HG03196 (cell line): ENCODE data around the gene PADI6.

Experiments
- ATAC-seq: cut with Tn5 transposase; IDR thresholded peaks from one replicate; pipeline ENCODE4 v1.9.1; 2021; ENCODE audit not compliant: unreplicated experiment

PADI6 gene

DNA sequence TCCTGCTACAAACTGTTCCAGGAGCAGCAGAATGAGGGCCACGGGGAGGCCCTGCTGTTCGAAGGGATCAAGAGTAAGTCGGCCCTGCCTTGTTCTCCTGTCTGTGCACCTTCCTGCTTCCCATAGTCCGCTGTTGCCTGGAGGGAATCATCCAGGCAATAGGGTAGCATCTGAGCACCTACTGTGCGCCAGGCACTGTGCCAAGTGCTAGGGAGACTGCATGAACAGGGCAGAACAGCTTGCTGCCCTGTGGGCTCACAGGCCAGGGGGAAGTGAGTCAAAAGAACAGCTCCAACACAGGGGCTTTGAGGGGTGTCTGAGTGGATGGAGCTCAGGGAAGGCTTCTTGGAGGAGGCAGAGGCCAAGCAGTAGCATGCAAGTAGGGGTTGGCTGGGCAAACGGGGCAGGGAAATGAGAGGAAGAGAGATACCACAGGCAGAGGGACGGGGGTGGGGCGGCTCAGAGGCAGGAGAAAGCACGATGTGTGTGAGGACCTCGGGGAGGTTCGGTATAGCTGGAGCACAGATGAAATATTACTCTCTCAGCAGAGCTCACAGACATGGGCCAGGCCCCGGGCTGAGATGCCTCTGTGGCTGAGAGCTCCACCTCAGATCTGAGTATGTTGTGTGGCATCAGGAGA, 15.5 kb upstream of the PADI6 start:
- ATAC-seq, result no peak

DNA sequence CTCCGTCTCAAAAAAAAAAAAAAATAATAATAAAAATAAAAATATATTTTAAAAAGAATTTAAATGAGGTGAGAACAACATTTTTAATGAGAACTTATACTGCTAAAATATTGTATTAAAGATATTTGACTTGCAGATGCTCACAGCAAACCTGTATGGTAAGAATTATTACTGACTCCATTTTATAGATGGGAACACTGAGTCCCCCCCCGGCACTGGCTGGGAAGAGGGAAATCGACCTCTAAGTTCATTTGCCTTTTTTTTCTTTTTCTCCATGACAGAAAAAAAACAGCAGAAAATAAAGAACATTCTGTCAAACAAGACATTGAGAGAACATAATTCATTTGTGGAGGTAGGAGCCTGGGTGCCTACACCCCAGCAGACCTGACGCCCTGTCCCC, 13.4 kb upstream of the PADI6 start:
- no peak for ATAC-seq

DNA sequence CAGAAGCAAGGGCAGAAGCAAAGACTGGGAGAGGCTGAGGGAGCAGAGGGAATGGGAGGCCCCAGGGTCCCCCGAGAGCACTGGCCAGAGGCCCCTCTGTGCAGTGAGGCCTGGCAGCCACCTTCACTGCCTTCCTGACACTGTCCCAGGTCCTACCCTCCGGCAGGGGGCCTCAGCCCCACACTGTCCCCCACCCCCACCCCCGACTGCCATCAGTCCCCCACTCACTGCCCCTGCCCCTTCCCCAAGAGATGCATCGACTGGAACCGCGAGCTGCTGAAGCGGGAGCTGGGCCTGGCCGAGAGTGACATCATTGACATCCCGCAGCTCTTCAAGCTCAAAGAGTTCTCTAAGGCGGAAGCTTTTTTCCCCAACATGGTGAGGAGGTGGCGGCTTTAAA, 13.0 kb upstream of the PADI6 start:
- no peak for ATAC-seq

DNA sequence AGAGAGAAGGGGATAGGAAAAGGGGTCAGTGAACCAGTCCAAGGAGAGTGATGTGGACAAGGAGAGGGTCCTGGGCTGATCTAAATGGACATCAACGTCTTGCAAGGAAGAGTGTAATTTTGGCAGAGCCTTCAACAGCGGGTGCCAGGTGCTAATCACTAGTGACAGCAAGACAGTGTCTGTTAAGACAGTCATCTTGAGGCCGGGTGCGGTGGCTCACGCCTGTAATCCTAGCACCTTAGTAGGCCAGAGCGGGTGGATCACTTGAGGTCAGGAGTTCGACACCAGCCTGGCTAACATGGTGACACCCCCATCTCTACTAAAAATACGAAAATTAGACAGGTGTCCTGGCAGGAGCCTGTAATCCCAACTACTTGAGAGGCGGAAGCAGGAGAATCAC, 12.2 kb upstream of the PADI6 start:
- ATAC-seq, result no peak

DNA sequence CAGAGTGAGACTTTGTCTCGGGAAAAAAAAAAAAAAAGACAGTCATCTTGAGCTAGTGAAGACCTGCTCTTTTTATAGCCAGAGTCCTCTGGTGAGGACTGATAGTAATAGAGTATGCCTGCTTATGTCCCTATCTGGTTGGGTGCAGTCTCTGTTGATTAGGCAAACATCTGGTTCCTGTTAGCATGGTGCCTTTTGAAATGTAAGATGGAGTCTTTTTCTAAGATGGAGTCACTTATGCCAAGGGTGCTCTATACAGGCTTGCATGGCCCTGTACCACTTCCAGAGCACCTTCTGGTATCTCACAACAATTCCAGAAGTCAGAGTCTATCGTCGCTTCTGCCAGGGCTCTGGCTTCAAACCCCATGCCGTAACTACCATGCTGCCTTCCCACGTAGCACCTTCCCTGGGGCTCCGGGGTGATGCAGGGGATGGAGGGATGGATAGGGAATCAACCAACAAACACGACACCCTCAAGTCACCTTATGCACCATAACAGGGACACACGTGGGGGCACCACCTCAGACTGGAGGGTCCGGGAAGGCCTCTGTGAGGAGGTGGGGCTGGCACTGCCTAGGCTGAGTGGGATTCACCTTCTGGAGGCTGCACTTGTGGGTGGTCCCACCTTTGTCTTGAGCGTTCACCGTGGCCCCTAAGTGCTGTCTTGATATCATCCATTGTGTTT, 11.6 kb upstream of the PADI6 start:
- ATAC-seq, result no peak

DNA sequence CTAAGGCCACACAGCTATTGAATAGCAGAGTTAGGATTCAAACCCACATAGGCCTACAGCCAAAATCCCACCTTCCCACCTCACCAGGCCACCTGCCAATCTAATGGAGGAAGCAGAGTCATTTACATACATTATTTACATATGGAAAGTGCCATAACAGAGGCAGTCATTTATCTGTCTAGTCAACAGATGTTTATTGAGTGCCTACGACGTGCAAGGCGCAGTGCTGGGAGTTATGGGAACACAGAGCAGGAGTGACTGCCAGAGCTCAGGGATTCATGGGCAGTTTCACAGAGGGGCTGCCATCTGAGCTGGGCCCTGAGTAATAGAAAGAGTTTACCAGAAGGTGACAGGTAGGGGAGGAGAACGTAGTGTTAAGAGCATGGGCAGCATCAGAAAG, 10.3 kb upstream of the PADI6 start:
- ATAC-seq, result no peak

DNA sequence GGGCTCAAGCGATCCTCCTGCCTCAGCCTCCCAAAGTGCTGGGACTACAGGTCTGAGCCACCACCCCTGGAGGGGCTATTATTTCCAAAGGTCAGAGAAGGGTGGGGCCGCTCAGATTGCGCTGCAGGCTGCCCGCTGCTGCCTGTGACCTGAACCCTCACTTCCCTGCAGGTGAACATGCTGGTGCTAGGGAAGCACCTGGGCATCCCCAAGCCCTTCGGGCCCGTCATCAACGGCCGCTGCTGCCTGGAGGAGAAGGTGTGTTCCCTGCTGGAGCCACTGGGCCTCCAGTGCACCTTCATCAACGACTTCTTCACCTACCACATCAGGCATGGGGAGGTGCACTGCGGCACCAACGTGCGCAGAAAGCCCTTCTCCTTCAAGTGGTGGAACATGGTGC, 8.6 kb upstream of the PADI6 start:
- ATAC-seq, result no peak

DNA sequence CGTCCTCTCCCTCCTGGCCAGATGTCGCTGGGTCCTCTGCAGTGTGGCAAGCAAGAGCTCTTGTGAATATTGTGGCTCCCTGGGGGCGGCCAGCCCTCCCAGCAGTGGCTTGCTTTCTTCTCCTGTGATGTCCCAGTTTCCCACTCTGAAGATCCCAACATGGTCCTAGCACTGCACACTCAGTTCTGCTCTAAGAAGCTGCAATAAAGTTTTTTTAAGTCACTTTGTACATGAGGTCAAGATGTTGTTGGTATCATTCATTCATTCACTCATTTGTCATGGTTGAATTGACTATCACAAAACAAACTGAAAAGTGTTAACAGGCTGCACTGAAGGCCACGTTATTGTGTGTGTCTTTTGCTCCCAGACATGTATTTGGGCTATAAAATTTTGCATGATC, 8.2 kb upstream of the PADI6 start:
- no peak for ATAC-seq

DNA sequence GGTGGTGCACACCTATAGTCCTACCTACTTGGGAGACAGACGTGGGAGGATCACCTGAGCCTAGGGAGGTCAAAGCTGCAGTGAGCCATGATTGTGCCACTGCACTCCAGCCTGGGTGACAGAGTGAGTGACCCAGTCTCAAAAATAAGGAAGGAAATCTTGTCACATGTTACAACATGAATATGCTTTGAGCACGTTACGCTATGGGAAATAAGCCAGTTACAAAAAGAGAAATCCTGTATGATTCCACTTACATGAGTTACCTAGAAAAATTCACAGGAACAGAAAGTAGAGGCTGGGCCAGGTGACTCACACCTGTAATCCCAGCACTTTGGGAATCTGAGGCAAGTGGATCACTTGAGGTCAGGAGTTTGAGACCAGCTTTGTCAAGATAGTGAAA, 6.7 kb upstream of the PADI6 start:
- no peak for ATAC-seq

DNA sequence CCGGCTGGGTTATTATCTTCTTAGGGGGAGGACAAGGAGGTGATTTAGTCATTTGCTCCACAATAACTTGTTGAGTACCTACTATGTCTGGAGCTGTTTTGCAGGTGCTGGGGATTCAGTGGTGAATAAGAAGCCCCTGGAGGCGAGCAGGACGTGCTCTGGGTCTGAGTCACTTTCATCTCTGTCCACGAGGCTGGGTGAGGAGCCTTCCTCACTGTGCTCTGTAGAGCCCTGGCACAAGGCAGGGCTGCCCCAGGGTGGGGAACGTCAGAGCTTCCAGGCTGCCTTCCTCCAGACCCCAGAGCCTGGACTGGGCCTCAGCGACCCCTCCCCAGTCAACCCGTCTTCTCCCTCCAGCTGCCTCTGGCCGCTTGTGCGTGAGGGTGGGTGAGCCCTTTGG, 2.5 kb upstream of the PADI6 start:
- no peak for ATAC-seq

DNA sequence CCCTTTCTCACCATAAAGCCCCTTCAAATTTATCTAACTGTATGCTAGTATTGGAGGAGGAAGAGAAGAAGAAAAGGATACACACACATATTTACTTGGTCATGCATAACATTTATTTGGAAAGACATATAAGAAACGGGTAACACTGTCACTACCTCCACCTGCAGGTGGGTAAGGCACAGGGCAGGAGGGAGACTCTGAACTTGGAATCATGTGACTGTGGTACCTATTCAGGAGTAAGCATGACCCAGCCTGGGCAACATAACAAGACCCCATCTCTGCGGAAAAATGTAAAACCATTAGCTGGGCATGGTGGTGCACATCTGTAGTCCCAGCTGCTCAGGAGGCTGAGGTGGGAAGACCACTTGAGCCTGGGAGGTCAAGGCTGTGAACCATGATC, 1.4 kb upstream of the PADI6 start:
- ATAC-seq, result no peak

DNA sequence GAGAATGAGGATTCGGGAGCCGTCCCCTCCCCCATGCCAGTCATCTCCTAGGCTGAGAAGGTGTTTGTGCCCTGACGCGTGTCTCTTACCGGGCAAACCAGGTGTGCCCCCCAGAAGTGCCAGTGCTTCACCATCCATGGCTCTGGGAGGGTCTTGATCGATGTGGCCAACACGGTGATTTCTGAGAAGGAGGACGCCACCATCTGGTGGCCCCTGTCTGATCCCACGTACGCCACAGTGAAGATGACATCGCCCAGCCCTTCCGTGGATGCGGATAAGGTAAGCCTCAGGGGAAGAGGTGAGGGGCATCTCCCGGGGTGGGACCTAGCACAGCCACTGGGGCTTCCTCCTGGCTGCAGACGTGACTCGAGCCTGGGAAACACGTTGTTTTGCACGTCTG, 959 bp downstream of the PADI6 start:
- ATAC-seq, result no peak

DNA sequence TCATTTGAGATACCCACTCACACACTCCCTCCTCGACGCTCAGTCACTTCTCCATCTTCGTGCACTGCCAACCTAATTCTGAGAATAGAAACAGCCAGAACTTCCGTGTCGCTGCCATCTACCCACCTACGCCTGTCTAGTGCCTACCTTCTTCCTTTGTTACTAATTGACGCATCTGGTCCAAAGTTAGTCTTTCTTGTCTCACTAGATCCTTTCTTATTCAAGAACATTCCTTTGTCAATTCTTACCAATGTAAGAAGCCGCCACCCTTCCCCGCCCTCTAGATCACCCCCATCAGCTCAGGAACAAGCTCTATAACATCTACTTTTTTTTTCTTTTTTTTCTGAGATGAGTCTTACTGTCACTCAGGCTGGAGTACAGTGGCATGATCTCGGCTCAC, 3.7 kb downstream of the PADI6 start:
- no peak for ATAC-seq

DNA sequence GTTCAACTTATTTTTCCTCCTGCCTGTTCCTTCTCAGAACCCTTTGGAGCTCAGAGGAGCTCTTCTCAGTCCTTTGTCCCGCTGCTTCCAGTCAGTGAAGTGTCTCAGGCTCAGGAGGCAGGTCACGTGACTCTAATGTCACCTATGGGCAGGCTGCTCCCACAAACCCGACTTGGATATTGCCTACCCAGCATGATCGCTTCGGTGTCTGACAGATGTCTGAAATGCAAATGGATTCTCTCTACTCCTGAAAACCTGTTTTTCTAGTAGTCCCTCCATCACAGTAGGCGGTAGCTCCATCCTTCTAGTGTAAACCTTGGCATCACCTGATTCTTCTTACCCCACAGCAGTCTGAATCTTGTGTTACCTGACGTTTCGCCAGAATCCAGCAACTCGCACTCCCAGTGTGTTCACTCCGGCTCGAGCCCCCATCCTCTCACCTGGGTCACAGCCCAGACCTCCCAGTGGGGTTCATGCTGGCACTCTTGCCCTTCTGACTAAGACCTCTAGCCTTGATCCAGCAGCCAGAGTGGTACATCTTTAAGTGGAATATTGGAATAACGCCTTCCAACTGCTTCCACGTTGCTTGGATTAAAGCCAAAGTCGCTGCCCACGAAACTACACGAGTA, 5.4 kb downstream of the PADI6 start:
- no peak for ATAC-seq

DNA sequence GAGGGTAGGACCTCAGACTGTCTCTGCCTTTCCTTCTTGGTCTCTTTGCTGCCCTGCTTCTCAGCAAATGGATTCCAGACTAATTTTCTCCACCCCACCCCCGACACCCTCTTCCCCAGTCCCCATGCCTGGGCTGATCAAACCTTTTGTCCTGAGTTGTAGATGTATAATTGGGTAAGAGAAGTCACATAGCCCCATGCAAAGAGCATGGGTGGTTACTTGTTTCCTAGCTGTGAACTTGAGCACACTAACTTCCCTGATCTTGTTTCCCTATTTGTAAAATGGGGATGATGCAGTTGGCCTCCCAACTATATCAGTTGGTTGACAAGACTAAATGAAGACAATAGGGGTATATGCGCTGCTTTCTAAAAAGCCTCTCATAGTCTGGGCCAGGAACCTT, 9.2 kb downstream of the PADI6 start:
- no peak for ATAC-seq

DNA sequence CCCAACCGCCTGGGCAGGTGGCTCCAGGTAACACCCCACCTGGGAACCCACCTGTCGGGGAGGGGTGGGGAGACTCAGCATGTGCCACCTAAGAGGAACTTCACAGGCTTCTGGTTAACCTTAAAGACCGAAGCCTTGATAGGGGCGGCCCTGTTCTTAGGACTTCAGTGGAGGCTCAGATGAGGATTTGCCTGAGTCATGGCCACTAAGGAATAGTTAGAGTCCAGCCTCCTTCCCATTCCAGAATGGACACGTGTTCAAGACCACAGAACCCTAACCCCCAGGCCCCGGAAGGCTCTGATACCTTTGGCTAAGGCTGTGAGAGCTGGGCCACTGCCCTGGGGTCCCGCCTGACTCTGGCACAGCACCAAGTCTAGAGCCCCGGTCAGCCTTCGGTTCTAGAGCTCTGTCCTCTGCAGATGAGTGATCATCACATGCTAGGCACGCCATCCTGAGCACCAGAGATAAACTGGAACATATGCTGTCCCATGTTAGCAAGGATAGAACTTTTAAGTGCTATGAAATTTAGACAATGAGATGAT, 20.3 kb downstream of the PADI6 start:
- ATAC-seq, result no peak

DNA sequence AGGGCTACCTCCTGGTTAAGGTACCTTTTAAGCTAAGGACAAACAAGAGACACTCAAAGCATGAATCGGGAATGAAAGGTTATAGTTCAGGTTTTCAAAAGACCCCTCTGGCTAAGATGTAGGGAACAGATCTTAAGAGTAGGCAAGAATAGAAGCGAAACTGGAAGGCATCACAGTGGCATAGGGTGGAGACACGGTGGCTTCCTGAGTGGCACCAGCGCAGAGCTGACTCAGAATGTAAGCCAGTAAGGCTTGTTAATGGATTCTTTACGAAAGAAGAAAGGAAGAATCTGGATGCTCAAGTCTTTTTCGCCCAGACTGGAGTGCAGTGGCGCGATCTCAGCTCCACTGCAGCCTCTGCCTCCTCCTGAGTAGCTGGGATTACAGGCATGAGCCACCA, 21.2 kb downstream of the PADI6 start:
- ATAC-seq, result no peak

DNA sequence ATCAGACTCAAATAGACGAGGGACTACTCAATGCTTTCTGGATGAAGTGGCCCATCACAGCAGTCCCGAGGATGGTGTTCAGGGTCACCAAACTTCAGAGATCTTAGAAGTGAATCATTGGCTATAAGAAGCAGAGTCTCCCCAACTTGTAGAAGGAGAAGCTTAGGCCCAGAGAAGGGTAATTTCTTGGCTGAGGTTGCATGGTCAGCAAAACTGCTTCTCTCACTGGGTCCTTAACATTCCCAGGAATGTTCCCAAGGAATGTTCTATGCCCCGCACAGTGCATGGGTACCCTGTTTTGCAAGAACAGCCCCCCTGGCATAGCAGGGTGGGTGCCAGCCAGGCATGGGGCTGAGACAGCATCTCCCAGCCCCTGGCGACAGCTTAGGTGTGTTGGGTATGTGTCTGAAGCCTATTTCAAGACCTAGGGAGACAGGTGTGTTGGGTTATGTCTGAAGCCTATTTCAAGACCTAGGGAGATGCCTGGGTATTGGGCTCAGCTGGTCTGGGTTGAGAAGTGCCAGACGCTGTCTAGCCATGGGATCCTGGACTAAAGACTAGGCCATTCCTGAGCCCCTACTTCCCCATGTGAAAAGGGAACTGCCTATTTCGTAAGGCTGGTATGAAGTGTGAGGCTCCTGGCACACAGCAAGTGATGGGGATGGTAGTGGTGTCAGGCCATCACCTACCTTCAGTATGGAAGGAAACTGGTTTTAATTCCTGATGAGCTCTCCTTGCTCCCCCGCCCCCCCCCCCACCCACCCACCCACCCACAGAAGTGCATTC, 26.1 kb downstream of the PADI6 start:
- no peak for ATAC-seq

DNA sequence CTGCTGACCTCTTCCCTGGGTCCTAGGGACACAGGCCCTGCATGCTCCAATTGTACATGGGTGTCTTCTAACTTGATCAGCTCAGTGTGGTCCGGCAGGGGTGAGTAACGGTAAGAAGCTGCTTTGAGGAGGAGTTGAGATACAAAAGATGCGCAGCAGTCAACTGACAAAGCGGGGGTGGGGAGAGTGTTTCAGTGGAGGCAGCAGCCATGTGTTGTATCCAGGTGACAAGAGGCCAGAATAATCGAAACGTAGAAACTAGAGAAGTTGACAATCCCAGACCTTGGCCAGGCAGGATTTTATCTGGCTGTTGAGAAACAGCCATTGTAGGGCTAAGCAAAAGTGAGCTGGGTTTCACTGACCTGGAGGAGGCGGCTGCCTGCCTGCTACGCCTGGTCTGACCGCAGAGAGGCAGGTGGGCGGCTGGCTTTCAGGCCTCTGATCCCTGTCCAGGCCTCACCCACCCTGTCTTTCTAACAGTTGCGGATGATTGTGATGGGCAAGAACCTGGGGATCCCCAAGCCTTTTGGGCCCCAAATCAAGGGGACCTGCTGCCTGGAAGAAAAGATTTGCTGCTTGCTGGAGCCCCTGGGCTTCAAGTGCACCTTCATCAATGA, 28.8 kb downstream of the PADI6 start:
- no peak for ATAC-seq

DNA sequence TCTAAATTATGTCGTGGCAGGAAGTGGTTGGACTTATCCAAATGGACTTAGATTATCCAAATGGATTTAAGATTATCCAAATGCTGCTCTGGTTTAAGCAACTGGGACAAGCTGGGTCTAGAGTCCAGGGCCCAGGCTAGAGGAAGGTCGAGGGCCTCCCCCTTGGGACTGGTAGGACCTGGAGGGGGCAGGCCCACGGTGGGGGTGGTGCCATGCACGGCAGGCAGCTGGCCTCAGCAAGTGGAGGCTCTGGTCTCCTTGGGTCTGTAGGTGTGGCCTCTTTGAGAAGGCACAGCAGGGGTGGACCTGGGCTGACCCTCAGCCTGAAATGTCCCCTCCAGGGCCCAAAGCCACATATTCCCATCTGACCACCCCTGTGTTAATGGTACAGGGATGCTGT, 29.8 kb downstream of the PADI6 start:
- ATAC-seq, result no peak

DNA sequence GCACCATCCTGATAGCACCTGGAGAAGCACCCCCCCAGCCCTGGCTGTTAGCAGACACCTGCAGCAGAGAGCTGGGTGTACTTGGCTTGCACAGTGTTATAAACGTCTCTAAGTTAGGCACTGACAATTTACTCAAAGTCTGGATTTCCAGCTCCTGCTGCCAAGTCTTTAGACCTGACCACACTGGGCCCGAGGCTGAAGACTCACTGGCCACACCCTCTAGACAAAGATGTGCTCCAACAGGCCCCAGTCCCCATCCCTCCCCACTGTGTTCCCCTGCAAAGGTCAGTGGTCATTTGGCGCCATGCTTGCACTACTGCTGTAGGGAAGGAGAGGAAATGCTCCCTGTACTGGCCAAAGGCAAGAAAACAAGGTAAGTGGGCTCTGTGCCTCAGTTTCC, 31.1 kb downstream of the PADI6 start:
- no peak for ATAC-seq
